Measurements from ENCODE around the gene ANTXR1.

DNA sequence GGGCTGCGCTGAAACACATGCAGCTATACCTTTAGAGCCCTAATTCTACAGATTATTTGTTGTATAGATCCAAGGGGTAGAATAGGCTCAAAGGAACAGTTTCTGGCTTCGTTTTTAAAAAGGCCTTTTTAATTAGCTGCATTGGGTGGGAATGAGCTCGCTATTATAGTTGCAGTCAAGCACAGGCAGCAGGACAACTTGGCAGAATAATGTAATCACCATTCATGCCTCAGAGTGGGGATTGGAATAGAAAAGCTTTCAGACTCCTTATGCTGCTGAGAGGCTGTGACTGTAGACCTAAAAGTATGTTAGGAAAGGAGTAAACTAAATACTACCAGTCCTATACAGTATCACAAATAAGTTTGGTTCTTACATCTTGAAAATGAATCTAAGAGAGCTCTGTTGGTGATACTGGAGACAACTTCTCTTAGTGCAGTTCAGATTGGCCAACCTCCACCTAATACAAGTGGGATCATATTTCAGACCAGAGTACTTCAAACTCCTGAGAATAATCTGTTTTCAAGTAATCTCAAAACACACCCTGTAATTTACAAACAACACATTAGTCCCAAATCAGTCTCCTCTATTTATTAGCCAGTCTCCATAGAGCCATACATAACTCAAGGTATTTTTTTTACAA lies 121.4 kb downstream of the ANTXR1 start:
- TF ChIP-seq POLR2A (IDR thresholded peaks at IDR 0.05; ENCODE audit: low read depth, low read length) (no peak), SPI1 (IDR thresholded peaks at IDR 0.05; ENCODE audit: low read depth, low read length) (no peak), TAF1 (IDR thresholded peaks at IDR 0.05; ENCODE audit: low read depth, low read length) (no peak), POLR2AphosphoS5 (IDR thresholded peaks at IDR 0.05; ENCODE audit: low read depth, low read length) (no peak)
